PFSK-1 (cell line): ENCODE data around the gene BCAS3.

Experiments used
- FOXP2 ChIP-seq: optimal IDR thresholded peaks from 2 replicates; pipeline ENCODE3; 2011; ENCODE audit warnings: borderline replicate concordance, control low read depth, inconsistent platforms; ENCODE audit not compliant: insufficient read depth; ENCODE audit errors: extremely low read length, extremely low read depth
- POLR2AphosphoS5 ChIP-seq: IDR thresholded peaks from 2 replicates; pipeline ENCODE4 v1.6.1; 2012; ENCODE audit warnings: low read depth, mild to moderate bottlenecking, control low read depth, low read length, moderate library complexity
- REST ChIP-seq, 2 experiments: IDR thresholded peaks; 2 replicates each; pipeline versions ENCODE4 v1.6.1 to v1.8.0; 2011 to 2012; ENCODE audit warnings: low read depth in 2 of 2, low read length in 2 of 2, control low read depth in 1 of 2, inconsistent platforms in 1 of 2, mild to moderate bottlenecking in 1 of 2, moderate library complexity in 1 of 2; ENCODE audit not compliant: insufficient read depth in 1 of 2
- SIN3A ChIP-seq: IDR thresholded peaks from 2 replicates; pipeline ENCODE4 v1.6.1; 2012; ENCODE audit warnings: mild to moderate bottlenecking, low read length, moderate library complexity, borderline replicate concordance; ENCODE audit not compliant: insufficient read depth
- TAF1 ChIP-seq: IDR thresholded peaks from 2 replicates; pipeline ENCODE4 v1.6.1; 2012; ENCODE audit warnings: low read length, control low read depth, borderline replicate concordance; ENCODE audit not compliant: insufficient read depth

Gene BCAS3

GRCh38 chr17:61183793-61184192 is 506.1 kb downstream of the BCAS3 start:
- TF ChIP-seq SIN3A (no peak), TAF1 (no peak), FOXP2 (no peak), REST (IDR thresholded peaks at IDR 0.05; ENCODE audit: insufficient read depth in 1 of 2, low read depth in 2 of 2, low read length in 2 of 2) (no peak), POLR2AphosphoS5 (no peak)

- no peak for TF ChIP-seq FOXP2
- TF ChIP-seq POLR2AphosphoS5: no peak
- TF ChIP-seq SIN3A: no peak
- TF ChIP-seq REST (IDR thresholded peaks at IDR 0.05; ENCODE audit: insufficient read depth in 1 of 2, low read depth in 2 of 2, low read length in 2 of 2): no peak
- no peak for TF ChIP-seq TAF1
Observed at GRCh38 chr17:61185385-61185784, 507.7 kb downstream of the BCAS3 start.

- TF ChIP-seq REST (IDR thresholded peaks at IDR 0.05; ENCODE audit: insufficient read depth in 1 of 2, low read depth in 2 of 2, low read length in 2 of 2) (no peak), SIN3A (no peak), FOXP2 (no peak), POLR2AphosphoS5 (no peak)
Observed at GRCh38 chr17:61187038-61187437, 509.4 kb downstream of the BCAS3 start.

- TF ChIP-seq POLR2AphosphoS5 (no peak), REST (IDR thresholded peaks at IDR 0.05; ENCODE audit: insufficient read depth in 1 of 2, low read depth in 2 of 2, low read length in 2 of 2) (no peak), TAF1 (no peak), FOXP2 (no peak), SIN3A (no peak)
Observed at GRCh38 chr17:61188081-61188480, 510.4 kb downstream of the BCAS3 start.

GRCh38 chr17:61189968-61190367 is 512.3 kb downstream of the BCAS3 start:
- TF ChIP-seq TAF1 (no peak), POLR2AphosphoS5 (no peak), FOXP2 (no peak), REST (IDR thresholded peaks at IDR 0.05; ENCODE audit: insufficient read depth in 1 of 2, low read depth in 2 of 2, low read length in 2 of 2) (no peak), SIN3A (no peak)
